ENCODE results near the gene TBKBP1.
A peak's percentile ranks its signal among the peaks of the same experiment; 100 is the strongest.
"Not testable (repeated sequence)": the region's sequence is repeated elsewhere in the genome, so short reads cannot be mapped to it uniquely, and the experiment has no call there.

Gene TBKBP1

GRCh38 chr17:47682138-47682537, 11.8 kb upstream of the TBKBP1 start:
- no peak for DNase-seq (ENCODE audit: low spot score)

GRCh38 chr17:47682727-47683126, 11.2 kb upstream of the TBKBP1 start:
- DNase-seq (ENCODE audit: low spot score), result not testable (repeated sequence)

- no peak for DNase-seq (ENCODE audit: low spot score)
Observed at GRCh38 chr17:47684025-47684424, 9.9 kb upstream of the TBKBP1 start.

DNA sequence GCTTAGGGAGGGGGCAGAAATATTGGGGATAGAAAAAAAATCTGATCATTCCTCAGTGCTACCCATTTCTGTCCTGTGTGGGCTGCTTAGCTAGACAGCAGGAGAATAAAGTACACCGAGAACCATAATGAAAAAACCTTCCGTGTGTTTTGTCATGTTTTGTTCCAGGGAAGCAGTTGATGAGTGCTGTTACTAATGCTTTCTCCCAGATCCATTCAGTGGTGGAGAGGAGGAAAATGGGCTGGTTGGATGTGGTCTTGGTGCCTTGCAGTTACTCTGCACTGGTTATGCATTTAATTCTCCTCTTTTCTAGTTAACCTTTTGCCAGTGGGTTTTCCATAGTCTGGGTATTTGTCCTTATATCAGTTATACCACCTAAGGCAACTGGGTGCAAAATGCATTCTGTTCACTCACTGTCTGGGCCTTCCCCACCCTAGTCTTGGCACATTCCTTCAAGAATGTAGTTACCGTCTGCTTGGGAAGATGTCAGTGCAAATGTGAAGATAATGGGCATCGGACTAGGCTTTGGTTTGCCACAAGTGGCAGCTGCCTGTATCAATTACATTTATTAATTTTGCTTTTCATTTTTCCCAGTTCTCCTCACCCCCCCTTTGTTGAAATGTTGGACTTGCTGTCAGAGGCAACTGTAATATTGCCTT, 9.3 kb upstream of the TBKBP1 start:
- DNase-seq (ENCODE audit: low spot score), result no peak

DNA sequence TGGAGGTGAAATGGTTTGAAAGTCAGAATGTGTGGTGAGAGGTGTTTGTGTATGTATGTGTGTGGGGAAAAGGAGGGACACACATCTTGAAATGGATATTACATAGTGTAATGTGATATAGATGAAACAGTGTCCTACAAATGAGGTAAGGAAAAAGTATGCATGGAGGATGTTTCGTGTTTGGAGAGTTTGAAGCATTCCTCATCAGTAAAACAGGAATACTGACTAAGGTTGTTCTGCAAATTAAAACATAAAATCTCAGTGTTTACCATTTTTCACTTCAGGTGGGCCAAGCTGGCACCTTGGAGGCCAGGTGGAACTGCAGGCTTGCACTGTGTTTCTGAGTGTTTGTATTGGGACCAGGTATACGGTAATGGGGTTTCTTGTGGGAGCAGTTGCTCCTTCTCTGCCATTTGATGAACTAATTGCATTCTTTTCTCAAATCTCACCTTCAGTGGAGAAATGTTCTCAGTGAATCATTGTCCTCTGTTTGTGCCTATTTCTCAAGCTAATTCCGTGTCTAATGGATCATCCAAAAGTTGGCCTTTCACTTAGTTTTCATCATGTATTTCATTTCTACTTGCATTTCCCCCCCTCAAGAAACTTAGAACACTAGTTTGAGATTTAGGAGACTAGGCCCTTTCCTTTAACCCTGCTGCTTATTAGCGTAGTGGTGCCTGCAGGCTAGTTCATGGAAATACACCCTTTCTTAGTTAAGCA, 8.2 kb upstream of the TBKBP1 start:
- DNase-seq (ENCODE audit: low spot score), result no peak

DNA sequence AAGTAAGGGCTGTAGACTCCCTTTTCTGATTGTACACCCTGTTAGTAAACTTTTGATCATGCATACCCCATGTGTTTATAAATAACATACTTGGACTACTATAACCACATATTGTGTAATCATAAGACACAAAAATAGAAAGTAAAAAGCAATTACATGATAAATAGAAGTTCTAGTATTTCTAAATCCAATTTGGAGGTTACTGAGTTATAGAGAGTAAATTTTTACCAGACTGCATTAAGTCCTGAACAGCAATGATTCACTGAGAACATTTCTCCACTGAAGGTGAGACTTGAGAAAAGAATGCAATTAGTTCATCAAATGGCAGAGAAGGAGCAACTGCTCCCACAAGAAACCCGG, 7.7 kb upstream of the TBKBP1 start:
- peak; percentile 31 for DNase-seq (ENCODE audit: low spot score)

GRCh38 chr17:47686664-47687327, 7.2 kb upstream of the TBKBP1 start:
- DNase-seq (ENCODE audit: low spot score), result no peak

DNA sequence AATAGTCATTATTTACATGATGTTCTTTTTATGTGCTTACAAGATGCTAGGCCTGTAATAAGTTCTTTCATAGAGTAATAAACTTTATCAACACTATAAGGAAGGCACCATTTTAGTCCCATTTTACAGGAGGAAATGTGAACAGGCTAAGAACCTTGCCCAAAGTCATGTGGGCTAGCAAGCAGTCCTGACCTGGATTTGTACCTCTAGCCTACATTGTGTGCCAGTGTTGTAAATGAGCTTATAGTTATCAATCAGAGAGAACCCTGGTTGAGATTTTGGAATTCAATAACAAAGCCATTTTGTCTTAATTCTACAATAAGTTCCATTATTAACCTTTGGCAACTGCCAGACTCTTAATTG, 6.7 kb upstream of the TBKBP1 start:
- no peak for DNase-seq (ENCODE audit: low spot score)

GRCh38 chr17:47687748-47688147, 6.2 kb upstream of the TBKBP1 start:
- DNase-seq (ENCODE audit: low spot score), result no peak

GRCh38 chr17:47690121-47690520, 3.8 kb upstream of the TBKBP1 start:
- DNase-seq (ENCODE audit: low spot score), result no peak

- no peak for DNase-seq (ENCODE audit: low spot score)
Observed at GRCh38 chr17:47692137-47692894, 1.6 kb upstream of the TBKBP1 start.

- no peak for DNase-seq (ENCODE audit: low spot score)
Observed at GRCh38 chr17:47692895-47693730, 848 bp upstream of the TBKBP1 start.

DNA sequence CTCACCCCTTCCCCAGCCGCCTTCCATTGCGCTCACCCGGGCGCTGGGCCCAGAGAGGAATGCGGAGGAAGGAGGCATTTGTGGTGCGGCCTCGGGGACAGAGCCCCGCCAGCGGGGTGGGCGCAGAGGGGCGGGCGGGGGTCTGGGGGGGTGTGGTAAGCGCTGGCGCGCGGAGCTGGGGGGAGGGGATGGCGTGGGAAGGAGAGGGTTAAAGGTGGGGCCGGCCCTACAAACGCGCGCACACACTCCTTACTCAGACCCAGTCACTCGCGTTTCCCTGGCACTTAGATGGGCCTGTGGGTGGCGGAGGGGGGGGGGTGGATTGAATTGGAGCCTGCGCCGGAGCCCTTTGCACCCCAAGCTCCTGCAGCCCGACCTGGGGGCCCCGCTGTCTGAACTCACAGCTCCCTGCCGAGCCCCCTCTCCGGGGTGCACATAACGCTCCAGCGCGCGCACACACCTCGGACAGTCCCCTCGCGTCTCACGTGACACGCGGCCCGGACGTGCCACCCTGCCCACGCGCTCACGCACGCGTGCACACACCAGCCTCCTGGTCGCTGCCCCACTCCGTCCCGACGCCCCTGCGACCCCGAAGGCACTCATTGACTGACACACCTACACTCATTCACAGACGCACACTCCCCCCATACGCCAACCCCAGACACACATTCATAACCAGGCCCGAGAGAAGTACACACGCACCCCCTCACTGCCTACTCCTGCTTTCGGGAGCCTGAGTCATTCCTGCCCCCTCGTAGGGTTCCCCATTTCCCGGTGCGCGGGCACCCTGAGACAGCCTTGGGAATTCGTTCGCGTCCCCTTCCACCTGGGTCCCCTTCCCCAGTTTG, 844 bp downstream of the TBKBP1 start:
- peak; percentile 78 for DNase-seq (ENCODE audit: low spot score)

DNA sequence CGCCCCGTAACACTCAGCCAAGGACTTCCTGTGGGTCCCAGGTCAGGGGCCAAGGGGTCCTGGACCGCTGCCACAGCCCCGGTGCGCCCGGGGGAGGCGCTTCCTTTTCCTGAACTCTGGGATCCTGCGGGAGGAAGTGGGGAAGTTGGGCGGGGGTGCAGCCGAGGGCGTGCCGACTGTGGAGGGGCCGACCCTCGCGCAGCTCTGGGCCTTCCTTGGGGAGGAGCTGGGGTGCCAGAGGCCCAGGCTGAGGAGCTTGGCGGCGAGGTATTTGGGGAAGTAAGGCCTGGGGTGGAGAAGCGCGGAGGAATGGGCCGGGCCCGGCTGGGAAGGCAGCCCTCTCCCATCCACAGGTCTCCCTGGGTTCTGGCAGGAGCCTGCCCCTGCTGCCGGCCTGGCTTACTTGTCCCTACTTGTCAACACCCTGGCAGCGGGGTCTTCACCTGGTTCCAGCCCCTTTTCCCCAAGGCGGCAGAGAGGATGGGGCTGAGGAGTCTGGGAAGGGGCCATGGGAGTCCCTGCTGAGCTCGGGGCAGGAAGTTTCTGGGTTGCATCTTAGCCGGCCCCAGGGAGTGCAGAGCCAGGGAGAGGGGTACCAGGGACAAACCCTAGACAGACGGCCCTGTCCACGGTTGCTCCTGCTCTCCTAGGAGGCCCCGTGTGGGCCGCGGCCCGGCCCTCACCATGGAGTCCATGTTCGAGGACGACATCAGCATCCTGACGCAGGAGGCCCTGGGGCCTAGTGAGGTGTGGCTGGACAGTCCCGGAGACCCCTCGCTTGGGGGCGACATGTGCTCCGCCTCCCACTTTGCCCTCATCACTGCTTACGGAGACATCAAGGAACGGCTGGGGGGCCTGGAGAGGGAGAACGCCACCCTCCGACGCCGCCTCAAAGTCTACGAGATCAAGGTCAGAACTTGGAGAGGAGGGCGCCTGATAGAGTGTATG, 1.7 kb downstream of the TBKBP1 start:
- DNase-seq (ENCODE audit: low spot score), result no peak

DNA sequence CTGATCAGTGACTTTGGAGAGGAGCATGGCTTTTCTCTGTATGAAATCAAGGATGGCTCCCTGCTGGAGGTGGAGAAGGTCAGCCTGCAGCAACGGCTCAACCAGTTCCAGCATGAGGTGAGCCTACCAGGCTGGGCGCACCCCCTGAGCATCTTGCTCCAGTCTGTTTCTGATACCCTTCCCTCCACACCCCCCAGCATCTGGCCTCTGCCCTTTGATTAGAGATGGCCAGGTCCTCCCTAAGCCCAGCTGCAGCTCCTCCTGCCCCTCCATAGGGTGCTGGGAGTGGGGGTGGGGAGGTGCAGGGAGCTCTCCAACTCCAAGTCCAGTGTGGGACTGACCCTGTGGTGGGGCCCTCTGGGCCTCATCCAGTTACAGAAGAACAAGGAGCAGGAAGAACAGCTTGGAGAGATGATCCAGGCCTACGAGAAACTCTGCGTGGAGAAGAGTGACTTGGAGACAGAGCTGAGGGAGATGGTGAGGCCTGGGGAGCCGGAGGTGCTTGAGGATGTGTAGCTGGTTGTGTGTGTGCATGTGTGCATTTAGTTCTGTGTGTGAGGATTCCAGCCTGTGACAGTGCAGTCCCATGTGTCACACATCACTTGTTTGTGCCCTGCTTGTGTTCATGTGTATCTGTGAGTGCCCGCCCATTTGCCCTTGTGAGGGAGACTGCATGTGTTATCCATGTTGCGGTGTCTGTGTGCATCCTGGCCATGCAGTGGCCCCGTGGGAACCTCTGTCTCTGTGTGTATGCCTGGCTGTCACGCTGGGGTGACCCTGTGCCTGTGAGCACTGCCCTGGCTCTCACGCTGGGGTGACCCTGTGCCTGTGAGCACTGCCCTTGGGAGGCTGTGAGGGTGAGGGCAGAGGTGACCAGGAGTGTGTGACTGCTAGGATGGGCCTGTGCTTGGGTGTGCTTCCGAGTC, 3.0 kb downstream of the TBKBP1 start:
- no peak for DNase-seq (ENCODE audit: low spot score)

DNA sequence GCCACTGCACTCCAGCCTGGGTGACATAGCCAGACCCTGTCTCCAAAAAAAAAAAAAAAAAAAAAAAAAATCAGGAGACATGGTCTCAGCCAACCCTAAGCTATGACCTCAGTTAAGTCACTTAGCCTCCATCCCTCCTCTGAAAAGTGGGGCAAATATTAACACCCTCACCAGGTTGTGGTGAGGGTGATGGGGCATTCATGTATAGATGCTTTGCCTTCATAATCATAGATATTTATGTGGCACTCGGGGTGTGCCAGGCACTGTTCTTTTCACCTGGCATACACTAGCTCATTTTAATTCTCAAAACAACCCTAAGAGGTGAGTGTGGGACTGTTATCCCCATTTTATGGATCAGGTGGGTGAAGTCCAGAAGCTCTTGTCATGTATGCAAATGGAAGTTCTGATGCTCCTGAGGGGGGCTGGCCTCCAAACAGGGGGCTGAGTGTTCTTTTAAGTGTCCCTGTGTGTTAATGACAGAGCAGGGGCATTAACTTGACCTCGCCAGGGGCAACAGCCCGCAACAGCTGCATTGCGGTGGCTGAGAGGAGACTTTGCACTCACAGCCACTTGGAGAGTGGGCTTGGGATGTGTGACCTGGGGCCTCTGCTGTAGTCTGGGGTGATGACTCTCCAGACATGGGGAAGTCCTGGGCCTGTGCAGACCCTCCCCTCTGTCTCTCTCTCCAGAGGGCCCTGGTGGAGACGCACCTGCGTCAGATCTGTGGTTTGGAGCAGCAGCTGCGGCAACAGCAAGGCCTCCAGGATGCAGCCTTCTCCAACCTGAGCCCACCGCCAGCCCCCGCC, 4.1 kb downstream of the TBKBP1 start:
- DNase-seq (ENCODE audit: low spot score), result no peak

- peak; percentile 57 for DNase-seq (ENCODE audit: low spot score)
Observed at GRCh38 chr17:47698749-47699535, 5.0 kb downstream of the TBKBP1 start.
